T47D (cell line): ENCODE measurements around the gene TAF8.
A peak's percentile ranks its signal among the peaks of the same experiment; 100 is the strongest.
"Not testable (repeated sequence)": the region's sequence is repeated elsewhere in the genome, so short reads cannot be mapped to it uniquely, and the experiment has no call there.

ENCODE experiments used
- DNase-seq, 2 experiments: peaks; one replicate each; pipeline versions ENCODE4 v3.0.0 to v3.0.0-alpha.2; 2011 to 2012; ENCODE audit warnings: low read depth in 1 of 2, low spot score in 1 of 2
- JUND ChIP-seq: IDR thresholded peaks from 2 replicates; pipeline ENCODE4 v1.6.1; 2012; ENCODE audit warnings: low read depth
- in situ Hi-C: cut with HindIII; loops from 2 replicates; pipeline ENCODE4 v1.10.0; 2016; ENCODE audit warnings: low sequenced_read_pairs, low pct_unique_long_range_greater_than_20kb

TAF8 gene, protein sequence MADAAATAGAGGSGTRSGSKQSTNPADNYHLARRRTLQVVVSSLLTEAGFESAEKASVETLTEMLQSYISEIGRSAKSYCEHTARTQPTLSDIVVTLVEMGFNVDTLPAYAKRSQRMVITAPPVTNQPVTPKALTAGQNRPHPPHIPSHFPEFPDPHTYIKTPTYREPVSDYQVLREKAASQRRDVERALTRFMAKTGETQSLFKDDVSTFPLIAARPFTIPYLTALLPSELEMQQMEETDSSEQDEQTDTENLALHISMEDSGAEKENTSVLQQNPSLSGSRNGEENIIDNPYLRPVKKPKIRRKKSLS

DNA sequence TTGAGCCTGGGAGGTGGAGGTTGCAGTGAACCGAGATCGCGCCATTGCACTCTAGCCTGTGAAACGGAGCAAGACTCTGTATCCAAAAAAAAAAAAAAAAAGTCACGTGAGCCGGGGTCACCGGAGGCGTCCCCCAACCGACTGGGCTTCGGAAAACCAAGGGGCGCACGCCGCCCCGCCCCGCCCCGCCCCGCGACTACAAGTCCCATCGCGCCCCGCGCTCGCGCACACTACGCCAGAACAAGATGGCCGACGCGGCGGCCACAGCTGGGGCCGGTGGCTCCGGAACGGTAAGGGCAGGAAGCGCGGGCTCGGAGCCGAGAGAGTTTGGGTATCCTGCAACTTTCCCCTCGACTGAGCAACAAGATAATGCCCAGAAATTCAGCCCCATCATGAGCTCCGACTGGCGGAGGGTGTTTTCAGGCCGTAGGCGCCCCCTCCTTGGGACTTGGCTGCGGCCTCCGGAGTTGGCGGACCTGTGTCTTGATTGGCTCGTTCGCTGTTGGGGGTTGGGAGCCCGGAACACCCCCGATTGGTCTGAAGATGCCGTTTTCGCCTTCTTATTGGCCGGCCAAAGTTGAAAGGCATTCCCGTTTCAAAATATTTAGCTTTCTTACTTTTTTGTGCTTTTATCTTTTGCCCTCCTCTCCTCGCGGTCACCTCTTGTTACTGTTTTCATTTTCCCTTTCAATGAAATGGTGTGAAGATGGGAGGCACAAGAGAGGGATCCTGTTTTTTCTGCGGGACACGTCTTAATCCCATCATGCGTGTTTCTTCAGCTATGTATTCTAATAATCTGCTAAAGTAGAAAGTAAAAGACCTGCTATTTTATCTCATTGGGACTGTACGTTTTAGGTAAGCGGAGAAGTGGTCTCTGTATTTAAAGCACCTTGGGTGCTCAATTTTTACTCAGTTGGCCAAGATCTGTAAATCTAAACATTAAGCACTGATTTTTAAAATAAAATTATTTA is at the start of gene TAF8:
Gene TAF8 (plus strand): TSS at position 228 of the 971 bp plus-strand sequence. CDS start 18 bp downstream, at position 246.
- TF ChIP-seq JUND, result no peak; the same call in 1 of the 2 replicates
- in situ Hi-C loops, result no loop called here
- peak; percentile 92 to 94 for DNase-seq

DNA sequence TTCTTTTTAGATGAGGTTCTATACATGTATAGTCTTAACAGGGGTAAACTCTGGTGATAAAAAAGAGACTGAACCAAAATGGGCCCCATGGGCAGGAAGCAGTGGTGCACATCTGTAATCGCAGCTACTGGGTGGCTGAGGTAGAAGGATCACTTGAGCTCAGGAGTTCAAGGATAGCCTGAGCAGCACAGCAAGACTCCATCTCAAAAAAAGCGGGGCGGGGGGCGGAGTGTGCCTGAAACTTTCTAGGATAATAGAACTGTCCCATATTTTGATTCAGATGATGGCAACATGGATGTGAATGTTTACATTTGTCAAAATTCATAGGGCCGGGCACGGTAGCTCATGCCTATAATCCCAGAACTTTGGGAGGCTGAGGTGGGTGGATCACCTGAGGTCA is 48.8 kb upstream of the TAF8 start:
- no peak for DNase-seq
- no peak for TF ChIP-seq JUND
- in situ Hi-C loops, result no loop called here

DNA sequence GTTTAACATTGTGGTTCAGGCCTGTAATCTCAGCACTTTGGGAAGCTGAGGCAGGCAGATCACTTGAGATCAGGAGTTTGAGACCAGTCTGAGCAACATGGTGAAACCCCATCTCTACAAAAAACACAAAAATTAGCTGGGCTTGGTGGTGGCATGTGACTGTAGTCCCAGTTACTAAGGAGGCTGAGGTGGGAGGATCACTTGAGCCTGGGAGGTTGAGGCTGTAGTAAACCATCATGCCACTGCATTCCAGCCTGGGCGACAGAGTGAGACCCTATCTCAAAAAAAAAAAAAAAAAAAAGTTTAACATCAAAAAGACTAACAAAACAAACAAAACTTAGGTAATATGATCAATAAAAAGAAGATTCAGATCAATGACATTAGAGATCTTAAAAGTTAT is 46.7 kb upstream of the TAF8 start:
- in situ Hi-C loops, DNase-seq: not testable (repeated sequence)

DNA sequence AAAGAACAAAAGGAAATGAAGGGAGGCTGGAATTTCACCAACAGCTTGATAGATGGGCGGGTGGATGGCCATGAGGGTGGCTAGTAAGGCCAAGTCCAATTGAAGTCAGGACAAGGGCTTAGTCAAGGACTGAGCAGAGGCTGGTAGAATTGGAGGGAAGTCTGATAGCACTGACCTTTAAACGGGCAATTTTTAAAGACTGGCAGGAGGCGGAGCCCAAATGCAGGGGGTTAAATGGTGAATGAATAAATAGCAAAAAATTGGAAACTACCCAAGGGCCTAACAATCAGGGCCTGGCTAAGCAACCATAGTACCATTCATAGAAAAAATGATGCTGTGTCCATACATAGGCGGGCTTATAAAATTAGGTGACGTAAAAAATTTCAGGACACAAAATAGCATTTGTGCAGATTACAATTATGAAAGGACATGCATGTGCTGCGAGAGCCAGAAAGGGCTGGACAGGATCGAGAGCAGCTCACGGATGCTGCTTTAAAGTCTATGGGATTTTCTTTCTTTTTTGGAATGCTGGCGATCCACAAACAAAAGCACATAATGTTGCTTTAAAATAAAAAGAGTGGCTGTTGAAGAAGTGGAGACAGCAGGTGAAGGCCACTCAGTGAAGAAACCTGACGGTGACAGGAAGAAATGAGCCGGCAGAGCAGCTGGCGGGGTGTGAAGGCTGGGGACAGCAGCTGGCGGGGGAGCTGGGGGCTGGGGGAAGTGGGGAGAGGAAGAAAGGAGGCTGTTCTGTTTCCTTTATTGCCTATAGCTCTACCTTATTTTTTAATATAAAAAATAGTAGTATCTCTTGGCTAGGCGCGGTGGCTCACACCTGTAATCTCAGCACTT is 42.8 kb upstream of the TAF8 start:
- in situ Hi-C loops, result no loop called here
- TF ChIP-seq JUND, result no peak
- no peak for DNase-seq

DNA sequence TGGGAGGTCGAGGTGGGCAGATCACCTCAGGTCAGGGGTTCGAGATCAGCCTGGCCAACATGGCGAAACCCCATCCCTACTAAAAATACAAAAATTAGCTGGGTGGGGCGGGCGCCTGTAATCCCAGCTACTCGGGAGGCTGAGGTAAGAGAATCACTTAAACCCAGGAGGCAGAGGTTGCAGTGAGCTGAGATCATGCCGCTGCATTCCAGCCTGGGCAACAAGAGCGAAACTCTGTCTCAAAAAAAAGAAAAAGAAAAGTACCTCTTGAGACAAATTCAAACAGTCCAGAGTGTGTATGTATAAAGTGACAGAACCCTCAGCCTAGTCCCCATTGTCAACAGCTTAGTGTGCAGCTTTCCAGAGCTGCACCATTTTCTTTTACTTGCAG is 42.2 kb upstream of the TAF8 start:
- in situ Hi-C loops, DNase-seq: not testable (repeated sequence)

DNA sequence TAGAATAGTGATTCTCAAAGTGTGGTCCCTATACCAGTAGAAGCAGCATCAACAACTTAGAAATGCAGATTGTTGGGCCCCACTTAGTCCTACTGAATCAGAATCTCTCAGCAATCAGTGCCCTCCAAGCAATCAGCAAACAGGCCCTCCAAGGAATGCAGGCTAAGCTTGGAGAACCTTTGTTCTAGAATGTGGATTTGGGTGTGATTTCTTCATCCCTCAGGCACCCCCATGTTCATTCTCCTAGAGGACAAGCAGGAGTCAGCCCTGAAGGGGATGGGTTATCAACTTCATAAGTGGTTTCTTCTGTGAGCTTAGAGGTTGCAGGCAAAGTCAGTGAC is 40.5 kb upstream of the TAF8 start:
- DNase-seq, result no peak
- no peak for TF ChIP-seq JUND
- in situ Hi-C loops, result no loop called here

DNA sequence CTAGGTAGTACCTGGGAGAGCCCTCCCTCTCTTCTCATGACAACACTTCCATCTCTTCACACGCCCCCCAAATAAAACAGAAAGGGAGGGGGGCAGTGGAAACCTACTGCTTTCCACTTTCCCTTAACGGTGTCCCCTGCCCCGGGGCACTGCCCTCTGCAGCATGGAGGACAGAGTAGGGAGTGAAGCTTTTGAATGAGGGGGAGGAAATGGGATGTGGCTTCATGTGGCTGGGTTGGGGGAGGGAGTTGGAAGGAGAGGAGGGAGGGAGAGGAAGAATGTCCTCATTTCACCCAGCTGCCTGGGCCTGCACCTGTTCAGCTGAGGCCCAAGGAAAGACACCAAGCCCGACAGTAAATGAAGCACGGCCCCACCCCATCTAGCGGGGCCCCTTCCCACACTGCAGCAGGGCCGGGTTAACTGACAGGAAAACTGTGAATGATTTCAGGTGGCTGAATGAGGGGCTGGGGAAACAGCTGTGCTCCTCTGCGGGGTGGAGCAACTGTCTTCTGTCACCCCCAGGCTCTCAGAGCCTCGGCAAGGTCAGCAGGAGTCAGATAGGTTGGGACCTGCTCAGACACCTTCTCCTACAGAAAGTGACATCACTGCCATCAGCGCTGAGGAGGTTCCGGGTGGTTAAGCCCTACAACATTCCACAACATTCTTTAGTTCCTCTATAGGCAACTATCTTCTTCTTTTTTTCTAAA is 40.0 kb upstream of the TAF8 start:
- no peak for TF ChIP-seq JUND
- in situ Hi-C loops, result no loop called here
- DNase-seq, result peak in 1 of 2 experiments; percentile 5

DNA sequence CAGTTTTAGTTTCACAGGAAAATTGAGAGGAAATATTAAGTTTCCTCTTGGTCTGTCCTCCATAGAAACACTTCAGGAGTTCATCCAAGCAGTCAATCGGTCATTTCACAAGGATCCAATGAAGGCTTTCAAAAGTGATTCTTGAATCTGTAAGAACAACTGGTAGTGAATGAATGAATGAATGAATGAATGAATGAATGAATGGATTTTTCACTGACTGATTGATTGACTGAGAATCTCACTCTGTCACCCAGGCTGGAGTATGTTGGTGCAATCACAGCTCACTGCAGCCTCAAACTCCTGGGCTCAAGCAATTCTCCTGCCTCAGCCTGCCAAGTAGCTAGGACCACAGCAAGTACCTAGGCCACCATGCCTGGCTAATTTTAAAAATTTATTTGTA is 39.4 kb upstream of the TAF8 start:
- TF ChIP-seq JUND, result no peak
- DNase-seq, result no peak
- in situ Hi-C loops, result no loop called here

DNA sequence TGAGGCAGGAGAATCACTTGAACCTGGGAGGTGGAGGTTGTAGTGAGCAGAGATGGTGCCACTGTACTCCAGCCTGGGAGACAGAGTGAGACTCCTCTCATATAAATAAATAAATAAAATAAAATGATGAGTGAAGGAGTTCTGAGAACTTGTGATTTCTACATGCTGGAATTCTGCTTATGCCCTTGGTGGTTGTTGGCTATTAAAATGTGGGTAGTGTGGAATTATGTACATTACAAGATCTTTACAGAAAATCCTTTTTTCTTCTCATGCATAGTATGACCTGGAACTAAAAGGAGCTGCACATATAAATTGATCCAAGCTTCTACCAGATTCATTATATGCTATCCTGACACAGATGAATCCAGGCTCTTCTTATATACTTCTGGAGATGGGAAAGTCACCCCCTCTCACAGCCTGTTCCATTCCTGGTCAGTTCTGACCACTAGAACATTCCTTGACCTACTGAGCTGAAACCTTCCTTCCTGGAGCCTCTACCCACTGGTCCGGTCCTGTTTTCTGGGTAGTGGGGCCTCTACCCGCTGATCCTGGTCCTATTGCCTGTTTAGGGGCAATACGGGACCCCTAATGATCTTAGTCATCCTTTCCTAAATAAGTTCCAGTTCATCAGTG is 37.7 kb upstream of the TAF8 start:
- in situ Hi-C loops, result no loop called here
- no peak for TF ChIP-seq JUND
- no peak for DNase-seq

DNA sequence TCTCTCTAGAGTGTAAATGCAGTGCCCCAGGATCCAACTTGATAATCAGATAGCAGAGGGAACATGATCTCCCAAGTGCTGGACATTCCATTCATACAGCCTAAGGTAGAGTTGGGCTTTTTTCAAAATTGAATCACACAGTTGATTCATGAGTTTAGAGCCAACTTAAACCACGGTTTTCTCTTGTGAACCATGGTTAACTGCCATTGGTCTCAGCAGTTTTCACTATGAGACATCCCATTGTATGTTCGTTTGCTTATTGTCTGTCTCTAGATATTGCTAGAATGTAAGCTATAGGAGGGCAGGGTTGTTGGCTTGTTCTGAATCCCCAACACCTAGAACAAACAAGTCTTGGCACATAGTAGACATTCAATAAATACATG is 37.2 kb upstream of the TAF8 start:
- DNase-seq, result peak in 1 of 2 experiments; percentile 4
- in situ Hi-C loops, result no loop called here

DNA sequence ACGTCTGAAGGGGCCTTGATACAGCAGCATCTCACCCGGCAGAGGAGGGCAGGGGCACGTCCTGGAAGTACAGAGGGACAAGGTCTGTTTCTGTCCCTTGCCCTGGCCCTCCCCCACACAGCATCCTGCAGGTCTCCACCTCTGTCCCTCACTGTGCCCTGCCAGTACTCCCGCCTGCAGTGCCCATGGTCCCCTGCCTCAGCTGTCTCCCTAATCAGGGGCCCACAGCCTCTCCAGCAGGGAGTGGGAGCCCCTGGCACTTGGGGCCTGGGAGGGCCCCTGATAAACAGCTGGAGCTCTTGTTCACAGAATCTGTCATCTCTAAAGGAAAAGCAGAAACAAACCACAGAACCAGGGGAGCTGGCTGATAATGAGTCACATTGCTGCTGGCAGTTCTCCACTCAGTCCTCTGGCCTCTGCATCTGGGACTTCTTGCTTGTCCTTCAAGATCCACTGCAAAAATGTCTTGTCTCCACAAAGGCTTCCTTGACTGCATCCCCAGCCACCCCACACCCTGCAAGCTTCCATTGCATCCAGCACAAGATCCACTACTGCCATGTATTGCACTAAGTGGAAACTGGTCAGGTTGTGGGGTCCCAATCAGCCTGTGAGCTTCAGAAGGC is 33.2 kb upstream of the TAF8 start:
- no peak for DNase-seq
- in situ Hi-C loops, result no loop called here

More for the DNA sequence above, 37.2 kb upstream of the TAF8 start:
- TF ChIP-seq JUND, result no peak

More for the DNA sequence above, 33.2 kb upstream of the TAF8 start:
- TF ChIP-seq JUND, result no peak
